GM21786 (cell line): ENCODE results near the gene KIAA1671.
"Not testable (repeated sequence)": the region's sequence is repeated elsewhere in the genome, so short reads cannot be mapped to it uniquely, and the experiment has no call there.

Experiments
- ATAC-seq: cut with Tn5 transposase; IDR thresholded peaks from one replicate; pipeline ENCODE4 v1.9.1; 2021; ENCODE audit not compliant: unreplicated experiment

The KIAA1671 gene

DNA sequence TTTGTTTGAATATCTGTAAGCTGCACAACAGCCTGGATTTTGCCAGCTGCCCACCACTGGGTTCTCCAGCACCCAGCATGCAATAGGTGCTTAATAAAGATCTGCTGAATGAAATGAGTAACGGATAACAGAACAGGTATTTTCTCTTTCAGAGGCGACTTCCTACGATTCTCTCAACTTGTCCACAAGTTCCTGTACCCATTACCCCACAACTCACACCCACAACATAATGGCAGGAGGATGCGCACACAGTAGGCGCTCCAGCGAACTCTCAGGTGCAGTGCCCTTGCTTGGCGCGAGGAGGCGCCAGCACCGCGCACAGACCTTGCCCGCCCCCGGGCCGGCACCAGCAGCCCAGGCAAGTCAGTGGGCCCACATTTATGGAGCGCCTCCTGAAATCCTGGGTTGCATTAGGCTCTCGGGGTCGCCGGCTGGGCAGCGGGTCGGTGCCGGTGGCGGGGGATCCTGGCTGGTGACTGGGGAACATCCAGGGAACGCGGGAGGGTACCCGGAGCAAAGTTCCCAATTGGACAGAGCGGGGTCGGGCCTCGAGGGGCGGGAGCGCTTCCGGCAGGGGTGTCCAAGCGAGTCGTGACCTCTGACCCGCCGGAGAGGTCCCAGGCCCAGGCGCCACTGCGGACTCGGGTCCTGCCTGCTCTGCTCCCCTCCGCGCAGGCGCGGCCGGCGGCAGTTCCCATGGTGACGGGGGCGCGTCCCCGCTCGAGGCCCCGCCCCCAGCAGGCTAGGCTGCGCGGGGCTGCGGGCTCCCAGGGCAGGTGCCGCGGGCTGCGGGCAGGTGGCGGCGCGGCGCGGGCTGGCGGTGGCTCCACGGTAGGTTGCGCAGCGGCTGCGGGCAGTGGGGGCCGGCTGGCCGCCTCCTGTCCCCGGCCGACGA is at the start of gene KIAA1671:
TSS of gene KIAA1671 (plus strand) at position 775 of the 895 bp plus-strand sequence. CDS start 75,284 bp downstream, outside the sequence.
- ATAC-seq, result no peak

DNA sequence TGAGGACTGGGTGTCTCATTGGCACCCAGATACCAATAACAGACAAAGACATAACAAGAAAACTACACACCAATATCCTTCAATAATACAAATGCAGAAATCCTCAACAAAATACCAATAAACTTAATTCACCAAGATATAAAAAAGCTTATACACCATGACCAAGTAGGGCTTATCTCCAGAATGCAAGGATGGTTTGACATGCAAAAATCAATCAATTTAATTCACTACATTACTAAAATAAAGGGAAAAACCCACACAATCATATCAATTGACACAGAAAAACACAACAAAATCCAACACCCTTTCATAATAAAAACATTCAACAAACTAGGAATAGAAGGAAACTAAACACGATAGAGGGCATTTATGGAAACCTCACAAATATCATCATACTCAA is 46.6 kb upstream of the KIAA1671 start:
- no peak for ATAC-seq

DNA sequence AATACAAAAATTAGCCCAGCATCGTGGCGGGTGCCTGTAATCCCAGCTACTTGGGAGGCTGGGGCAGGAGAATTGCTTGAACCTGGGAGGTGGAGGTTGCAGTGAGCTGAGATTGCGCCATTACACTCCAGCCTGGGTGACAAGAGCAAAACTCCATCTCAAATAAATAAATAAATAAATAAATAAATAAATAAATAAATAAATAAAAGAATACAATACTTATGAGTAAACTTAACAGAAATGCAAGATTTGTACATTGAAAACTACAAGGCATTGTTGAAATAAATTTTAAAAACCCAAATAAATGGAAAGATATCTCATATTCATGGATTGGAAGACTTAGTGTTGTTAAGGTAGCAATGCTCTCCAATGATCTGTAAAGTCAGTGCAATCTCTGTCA is 45.4 kb upstream of the KIAA1671 start:
- ATAC-seq, result not testable (repeated sequence)

DNA sequence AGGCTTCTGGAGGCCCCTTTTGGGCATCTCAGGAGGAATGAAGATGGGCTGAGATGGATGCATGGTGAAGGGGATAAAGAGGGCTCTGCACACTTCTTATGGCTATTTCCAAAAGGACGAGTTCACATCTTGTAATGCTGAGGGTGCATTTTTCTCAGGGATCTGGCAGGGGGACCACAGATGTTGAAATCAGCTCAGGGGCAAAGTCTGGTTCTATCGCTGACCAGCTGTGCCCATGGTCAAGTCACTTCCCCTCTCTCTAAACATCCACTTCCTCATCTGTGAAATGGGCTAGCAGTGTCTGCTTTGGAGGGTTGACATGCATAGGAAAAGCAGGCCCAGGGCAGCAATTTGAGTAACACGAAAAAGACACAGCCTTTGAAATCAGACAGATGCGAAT is 32.5 kb upstream of the KIAA1671 start:
- no peak for ATAC-seq

DNA sequence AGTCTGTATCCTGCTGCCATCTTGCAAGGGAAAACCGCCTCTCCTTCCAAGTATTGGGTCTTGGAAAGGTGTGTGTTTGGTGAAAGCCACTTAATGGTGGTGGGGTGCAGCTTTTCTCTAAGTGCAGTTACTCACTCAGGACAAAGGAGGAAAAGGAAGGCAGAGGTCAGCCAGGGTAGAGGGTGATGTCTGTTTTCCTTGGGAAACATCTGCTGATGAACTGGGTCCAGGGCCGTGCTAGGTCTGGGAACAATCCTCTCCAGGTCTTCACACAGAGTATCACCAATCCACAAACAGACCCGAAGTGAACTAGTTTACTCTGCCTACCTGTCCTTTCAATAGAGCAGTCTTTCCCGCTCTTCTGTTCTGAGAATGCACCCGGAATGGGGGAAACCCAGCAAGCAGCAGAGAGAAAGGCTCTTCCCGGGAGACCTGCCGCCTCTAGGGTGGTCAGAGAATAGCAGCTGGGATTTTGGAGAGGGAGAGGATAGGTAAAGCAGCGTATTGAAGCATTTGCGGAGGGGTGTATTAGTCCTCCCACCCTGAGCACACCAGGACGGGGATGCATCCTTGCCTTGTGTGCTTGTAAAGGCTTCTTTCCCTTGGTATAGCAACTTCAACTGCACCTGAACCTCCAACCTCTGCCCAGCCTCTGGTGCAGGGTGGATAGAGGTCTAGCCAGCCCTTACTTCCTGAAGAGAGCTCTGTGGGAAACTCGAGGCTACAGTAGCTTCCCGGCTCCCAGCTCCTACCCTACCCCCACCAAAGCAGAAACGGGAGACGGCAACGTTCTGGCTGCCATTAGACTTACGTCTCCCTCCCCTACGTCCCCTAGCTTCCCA is 26.7 kb upstream of the KIAA1671 start:
- ATAC-seq, result no peak

DNA sequence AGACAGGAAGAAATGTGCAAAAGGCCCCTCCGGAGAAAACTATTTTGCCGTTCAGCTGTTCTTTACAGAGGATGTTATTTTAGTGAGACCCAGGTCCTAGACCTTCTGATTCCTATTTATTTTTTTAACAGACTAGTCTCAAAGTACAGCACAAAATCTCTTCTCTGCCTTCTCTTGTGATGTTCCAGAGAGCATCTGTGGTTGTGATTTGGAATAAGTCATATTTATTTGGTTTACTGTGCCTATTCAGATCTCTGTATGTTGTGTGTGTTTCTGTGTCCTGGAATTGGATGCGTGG is 26.1 kb upstream of the KIAA1671 start:
- ATAC-seq, result no peak

DNA sequence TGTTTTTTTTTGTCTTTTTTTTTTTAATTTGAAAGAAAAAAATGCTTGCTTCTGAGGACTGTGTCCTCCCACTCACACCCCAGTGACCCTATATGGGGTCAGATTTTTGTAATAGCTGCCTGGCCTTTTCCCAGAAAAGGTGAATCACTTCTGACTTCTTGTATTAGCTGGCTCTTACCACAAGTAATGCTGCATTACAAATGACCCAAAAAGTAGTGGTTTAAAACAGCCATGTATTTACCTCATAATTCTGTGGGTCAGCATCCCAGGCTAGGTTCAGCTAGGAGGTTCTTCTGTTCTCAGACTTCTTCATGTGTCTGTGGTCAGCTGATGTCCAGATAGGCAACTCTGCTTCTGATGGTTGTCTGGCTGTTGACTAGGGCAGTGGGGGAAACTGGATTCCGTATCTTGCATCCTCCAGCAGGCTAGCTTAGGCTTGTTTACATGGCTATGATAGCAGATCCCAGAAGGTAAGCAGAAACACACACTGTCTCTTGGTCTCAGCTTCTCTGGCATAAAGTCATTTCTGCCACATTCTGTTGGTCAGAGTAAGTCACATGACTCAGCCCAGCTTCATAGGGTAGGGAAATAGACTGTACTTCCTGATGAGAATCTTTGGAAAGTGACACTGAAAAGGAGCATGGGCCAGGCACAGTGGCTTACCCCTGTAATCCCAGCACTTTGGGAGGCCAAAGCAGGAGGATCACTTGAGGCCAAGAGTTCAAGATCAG is 25.5 kb upstream of the KIAA1671 start:
- ATAC-seq, result no peak

DNA sequence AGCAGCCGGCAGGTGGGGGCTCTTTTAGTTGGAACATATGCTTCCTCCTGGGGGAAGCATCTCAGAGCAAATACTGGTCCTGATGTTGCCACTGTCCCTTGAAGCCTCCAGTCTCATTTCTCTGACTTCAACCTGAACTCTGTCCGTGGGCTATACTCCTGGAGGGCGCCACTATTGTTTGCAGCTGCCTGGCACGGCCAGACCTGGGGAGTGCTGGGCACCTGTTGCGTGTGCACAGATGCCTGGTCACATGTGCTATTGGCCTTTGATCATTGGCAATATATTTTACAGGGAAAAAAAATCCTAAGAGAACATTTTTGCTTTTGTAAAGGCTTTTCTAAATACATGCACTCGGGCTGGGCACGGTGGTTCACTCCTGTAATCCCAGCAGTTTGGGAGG is 24.2 kb upstream of the KIAA1671 start:
- no peak for ATAC-seq

DNA sequence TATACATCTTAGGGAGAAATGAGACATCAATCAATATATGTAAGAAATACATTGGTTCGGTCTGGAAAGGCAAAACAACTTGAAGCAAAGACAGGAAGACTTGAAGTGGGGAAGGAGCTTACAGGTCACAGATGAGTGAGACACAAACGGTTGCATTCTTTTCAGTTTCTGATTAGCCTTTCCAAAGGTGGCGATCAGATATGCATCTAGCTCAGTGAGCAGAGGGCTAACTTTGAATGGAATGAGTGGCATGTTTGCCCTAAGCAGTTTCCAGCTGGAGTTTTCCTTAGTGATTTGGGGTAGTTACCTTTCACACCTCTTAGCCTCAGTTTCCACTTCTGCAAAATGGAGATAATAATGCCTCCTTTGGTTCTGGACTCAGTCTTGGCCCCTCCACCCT is 21.8 kb upstream of the KIAA1671 start:
- no peak for ATAC-seq

DNA sequence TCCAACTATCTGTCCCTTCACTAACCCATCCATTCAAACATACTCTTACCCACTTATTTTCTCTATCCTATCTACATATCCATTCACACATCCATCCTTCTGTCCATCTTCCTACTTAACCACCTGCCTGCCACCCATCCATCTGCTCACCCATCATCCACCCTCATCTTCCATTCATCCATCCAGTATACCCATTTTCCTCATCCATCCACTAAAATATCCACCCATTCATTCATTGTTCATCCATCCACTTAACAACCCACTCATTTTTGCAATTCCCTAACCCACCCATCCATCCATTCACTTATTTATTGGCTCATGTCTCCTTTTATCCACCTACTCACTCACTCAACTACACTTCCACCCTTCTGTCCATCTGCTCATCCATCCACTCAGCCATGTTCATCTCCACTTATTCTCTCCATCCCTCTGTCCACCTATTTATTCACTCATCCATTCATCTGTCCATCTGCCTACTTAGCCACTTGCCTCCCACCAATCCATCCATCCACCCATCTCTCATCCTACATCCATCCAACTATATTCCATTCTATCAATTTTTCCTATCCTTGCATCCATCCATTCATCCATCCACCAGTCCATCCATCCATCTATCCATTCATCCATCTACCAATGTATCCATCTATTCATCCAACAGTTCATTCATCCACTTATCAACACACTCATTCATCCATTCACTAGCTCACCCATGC is 16.6 kb upstream of the KIAA1671 start:
- no peak for ATAC-seq

DNA sequence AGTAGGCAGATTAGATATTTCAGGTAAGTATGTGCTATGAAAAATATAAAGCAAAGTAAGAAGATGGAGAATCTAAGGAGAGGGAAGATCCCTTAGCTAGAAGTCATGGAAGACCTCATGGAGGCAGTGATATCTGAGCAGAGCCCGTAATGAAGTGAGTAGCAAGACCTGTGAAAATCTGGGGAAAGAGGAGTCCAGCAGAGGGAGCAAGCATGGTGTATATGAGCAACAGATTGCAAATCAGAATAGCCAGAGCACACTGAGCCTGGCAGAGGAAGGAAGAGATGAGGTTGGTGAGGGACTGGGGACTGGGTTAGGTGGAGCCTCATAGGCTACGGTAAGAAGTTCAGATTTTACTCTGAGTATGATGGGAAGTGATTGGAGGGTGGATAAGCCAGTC is 15.4 kb upstream of the KIAA1671 start:
- no peak for ATAC-seq

DNA sequence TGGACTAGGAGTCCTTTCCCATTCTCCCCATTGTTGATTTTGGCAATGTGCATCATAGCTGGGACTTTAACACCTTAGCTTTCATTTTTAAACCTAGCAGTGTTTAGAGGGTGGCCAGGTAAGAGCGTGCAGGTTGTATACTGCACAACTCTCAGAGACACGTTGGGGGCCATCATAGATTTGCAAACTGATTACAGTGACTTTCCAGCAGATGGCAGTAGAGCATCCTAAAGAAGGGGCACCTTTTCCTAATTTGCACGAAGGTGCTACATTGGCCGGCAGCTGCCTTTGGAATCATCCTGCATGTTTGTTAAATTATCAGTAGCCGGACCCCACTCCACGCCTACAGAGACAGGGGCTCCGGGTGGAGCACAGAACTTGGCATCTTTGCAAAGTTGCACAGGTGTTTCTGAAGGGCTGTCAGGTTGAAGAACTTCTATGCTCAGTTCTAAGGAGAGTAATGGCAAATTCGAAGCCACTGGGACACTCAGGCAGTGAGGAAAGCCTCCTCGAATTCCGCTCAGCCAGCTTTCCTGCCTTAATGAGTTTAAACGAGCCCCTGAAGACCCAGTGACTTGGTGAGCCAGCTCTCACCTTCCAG is 13.7 kb upstream of the KIAA1671 start:
- ATAC-seq, result no peak

DNA sequence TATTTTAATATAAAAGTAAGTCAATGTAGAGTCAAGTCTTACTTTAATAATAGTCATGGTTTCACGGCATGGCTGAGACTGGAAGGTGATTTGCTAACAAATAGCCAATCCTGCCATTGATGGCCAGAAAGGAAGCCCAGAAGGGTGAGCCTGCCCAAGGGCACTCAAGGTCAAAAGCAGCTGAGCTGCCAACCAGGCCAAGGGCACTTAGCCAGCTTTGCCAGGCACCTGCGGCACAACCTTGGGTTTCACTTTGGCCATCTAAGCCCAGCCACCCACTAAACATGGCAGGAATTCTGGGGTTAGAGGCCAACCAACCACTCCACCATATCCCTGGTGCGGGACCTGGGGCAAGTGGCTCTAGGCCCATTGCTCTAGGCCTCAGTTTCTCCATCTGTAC is 10.2 kb upstream of the KIAA1671 start:
- ATAC-seq, result no peak

DNA sequence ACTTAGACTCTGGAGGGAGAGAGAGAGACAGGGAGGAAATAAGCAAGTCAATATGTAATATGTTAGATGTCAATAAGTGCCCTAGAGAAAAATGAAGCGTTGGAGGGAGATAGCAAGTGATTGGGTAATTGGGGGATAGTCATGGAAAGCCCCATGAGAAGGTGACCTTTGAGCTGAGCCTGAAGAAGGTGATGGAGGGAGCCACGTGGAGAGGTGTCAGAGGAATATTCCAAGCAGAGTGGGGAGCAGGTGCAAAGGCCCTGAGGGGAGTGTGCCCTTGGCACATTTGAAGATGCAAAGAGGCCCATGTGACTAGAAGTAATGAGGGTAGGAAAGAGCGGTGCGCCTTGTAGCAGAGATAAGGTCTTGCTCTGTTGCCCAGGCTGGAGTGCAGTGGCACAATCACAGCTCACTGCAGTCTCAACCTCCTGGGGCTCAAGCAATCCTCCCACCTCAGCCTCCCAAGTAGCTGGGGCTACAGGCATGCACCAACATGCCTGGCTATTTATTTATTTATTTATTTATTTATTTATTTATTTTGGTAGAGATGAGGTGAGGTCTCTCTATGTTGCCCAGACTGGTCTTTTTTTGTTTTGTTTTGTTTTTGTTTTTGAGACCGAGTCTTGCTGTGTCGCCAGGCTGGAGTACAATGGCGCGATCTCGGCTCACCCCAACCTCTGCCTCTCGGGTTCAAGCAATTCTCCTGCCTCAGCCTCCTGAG is 8.1 kb upstream of the KIAA1671 start:
- no peak for ATAC-seq

DNA sequence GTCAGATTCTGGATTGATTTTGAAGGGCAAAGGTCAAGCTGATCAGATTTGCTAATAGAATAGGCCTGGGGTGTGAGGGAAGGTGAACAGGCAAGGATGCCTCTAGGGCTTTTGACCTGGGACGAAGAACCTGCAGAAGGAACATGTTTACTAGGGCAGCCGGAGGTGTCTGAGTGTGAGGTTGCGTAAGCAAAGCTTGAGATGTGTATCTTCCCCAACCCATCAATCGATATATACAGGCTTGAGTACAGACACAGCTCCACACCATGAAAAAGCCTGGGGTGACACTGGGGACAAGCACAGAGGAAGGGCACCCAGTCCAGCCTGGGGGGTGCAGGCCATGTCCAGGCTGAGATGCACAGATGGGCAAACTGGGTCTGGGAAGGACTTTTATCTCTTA is 7.1 kb upstream of the KIAA1671 start:
- no peak for ATAC-seq

DNA sequence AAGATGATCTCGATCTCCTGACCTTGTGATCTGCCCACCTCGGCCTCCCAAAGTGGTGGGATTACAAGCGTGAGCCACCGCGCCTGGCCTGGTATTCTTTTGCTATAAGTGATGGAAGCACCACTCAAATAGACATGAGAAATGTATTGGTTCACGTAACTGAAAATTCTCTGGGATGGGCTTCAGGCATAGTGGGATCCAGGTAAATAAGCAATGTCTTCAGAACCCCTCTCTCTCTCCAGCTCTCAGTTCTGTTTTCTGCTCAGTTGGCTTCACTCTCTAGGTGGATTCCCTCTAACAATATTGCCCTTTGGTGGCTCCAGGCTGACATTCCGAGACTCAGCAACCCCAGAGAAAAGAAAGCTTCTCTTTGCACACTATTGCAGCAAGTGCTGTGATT is 5.1 kb upstream of the KIAA1671 start:
- no peak for ATAC-seq

DNA sequence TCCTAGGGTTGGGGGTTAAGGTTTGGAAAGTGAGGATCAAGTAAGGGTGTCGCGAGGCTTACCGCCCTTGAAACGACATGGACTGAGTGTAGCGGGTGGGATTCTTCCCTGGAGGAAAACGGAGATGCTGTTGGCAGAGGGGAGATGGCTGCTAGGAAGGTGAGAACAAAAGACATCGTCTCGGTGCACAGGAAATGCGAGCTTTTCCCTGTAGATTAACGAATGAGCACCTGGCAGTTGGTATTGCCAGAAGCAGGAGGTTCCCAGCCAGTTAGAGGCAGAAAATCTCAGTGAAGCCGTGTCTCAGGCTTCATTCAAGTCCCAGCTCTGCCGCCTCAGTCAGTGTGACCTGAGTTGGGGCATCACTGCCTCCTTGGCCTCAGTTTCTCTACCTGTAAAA is 4.6 kb upstream of the KIAA1671 start:
- ATAC-seq, result no peak

DNA sequence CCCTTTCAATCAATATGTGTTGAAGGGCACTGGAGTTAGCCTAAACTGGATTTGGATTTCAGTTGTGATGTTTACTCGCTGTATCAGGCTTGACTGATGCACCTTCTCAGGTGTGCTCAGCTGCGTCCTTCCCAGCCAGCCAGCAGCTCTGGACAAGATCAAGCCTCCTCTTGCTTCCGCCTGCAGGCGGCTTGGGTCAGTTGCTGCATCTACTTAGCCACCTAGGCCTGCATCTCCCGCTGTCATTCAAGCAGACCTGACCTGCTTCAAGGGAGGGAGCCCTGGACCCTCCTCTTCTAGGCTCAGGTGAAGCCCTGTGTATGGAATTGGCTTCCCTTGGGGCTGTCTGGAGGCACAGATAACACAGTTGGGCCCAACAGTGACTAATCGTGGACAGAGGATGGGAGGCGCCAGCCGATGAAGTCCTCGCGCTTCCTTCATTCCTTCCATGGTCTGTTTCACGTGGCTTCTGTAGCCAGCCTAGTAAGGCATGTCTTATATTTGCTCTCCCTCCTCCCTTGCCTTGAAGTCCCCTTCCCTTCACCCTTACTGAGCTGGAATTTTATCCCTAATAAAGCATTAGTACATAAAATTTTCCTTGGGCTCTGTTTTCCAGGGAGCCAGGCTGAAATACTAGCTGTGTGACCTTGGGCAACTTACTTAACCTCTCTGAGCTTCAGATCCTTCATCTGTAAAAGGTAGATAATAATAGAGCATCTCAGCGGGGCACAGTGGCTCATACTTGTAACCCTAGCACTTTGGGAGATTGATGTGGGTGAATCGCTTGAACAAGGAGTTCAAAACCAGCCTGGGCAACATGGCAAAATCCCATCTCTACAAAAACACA is 3.9 kb upstream of the KIAA1671 start:
- ATAC-seq, result no peak

DNA sequence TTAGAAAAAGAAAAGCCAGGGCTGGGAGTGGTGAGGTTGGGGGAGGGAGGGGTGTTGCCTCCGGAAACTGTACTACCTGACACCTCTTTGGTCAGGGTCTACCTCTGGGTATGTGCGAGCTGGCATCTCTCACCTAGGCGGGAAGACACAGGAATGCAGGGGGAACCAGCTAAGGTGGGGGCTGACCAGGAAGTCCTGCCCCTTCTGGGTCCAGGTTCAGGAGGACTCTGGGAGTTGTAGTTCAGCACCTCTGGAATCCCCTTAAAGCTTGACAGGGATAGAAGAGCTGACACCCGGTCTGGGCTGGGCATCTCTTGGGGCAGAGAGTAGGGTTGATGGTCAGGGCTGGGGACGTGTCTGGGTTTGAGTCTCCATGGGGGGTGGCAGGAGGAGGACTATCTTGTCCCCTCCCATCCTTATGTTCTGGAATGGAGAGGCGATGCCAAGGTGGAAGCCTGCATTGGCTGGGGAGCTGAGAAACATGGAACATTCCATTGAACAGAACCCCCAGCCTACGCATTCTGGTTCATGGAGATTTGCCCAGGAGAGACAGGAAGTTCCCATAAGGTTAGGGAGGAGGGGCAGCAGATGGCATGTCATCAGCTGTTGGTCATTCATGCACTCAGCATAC is 2.1 kb upstream of the KIAA1671 start:
- no peak for ATAC-seq
